Activated CD4-positive, alpha-beta memory T cell treated with anti-CD3 and anti-CD28 coated beads, Interleukin-2, amount 10 ng/mL, durations not matched to agents 7 days and 5 days (primary cell): ENCODE results near the gene MIPOL1. TPM values are rescaled to one million over a fixed set of nuclear protein-coding genes. Genes with fewer than 3 reads are reported as not detected.
"Not testable (repeated sequence)": the region's sequence is repeated elsewhere in the genome, so short reads cannot be mapped to it uniquely, and the experiment has no call there.

ENCODE experiments used
- CTCF ChIA-PET: fragments of 350-600 bp; sonication (Branson Sonifier 250); formaldehyde crosslinking; loops from one replicate; lab custom pipeline; 2021; ENCODE audit warnings: antibody characterized with exemption, inconsistent platforms; lab: Charles Lee
- POLR2A ChIA-PET: fragments of 350-600 bp; sonication (Branson Sonifier 250); formaldehyde crosslinking; loops from one replicate; lab custom pipeline; 2021; ENCODE audit warnings: antibody characterized with exemption; lab: Charles Lee
- DNase-seq: peaks from one replicate; pipeline ENCODE4 v3.0.0-alpha.2; 2020
- H3K27ac Mint-ChIP-seq: one replicate; pipeline ENCODE4 v1.8.0; 2021; ENCODE audit warnings: mild to moderate bottlenecking, mixed read lengths
- H3K27me3 Mint-ChIP-seq: one replicate; pipeline ENCODE4 v1.8.0; 2021; ENCODE audit warnings: mixed read lengths
- H3K36me3 Mint-ChIP-seq: one replicate; pipeline ENCODE4 v1.8.0; 2021; ENCODE audit warnings: low read depth, mixed read lengths
- H3K4me1 Mint-ChIP-seq: one replicate; pipeline ENCODE4 v1.8.0; 2021; ENCODE audit warnings: mixed read lengths
- H3K4me3 Mint-ChIP-seq: one replicate; pipeline ENCODE4 v1.8.0; 2021; ENCODE audit warnings: mild to moderate bottlenecking, mixed read lengths
- H3K9me3 Mint-ChIP-seq: one replicate; pipeline ENCODE4 v1.8.0; 2021; ENCODE audit warnings: mixed read lengths
- total RNA-seq, 2 experiments: library from RNA; stranded (reverse); gene quantifications; one replicate each; pipeline ENCODE4 v1.2.3, GENCODE V29; 2021

Gene MIPOL1
- total RNA-seq, 2 experiments from 2014 or later = 0.18 TPM; not detected in 1

DNA sequence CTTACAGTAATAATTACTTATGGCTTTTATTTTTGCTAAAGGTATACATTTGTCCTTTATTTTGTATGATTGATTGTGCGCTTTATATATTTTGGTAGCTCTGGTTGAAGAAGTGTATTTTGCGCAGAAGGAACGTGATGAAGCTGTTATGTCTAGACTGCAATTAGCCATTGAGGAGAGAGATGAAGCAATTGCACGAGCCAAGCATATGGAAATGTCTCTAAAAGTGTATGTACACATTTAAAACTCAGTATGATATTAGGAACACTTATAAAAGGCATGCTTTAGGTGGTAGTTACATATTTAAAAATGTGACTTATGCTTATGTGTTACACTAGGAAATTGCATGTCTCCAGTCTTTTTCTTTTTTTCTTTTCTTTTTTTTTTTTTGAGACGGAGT lies 87.5 kb downstream of the MIPOL1 start:
- DNase-seq = no peak
- no peaks in the 10 kb centered on the region for H3K4me1 Mint-ChIP-seq
- H3K27ac Mint-ChIP-seq = no peak overlapping the region
- no peaks in the 10 kb centered on the region for H3K9me3 Mint-ChIP-seq
- H3K4me3 Mint-ChIP-seq = no peak overlapping the region
- H3K36me3 Mint-ChIP-seq = no peaks in the 10 kb centered on the region
- POLR2A ChIA-PET = no interaction called here
- CTCF ChIA-PET = no interaction called here
- no peaks in the 10 kb centered on the region for H3K27me3 Mint-ChIP-seq

DNA sequence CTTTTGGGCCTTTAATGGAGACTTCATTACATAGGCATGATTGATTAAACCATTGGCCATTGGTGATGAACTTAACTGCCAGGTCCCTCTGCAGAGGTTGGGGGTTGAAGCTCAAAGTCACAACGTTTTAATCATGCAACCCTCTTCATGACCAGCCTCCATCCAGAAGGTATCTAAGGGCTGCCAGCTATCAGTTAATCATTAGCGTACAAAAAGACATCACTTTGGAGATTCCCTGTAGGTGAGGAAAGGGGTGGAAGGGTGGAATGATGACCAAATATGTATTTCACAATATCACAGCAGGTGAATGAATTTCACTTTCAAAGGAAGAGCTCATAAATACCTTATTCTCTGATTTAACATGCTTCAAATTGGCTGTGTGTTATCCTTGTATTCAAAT lies 92.0 kb downstream of the MIPOL1 start:
- no peak for DNase-seq
- Mint-ChIP-seq H3K4me1 (no peaks in the 10 kb centered on the region), H3K4me3 (no peak overlapping the region), H3K9me3 (peaks cover 4% of the 10 kb centered on the region), H3K27me3 (no peaks in the 10 kb centered on the region), H3K36me3 (no peaks in the 10 kb centered on the region), H3K27ac (no peak overlapping the region)
- POLR2A ChIA-PET = no interaction called here
- CTCF ChIA-PET = no interaction called here

DNA sequence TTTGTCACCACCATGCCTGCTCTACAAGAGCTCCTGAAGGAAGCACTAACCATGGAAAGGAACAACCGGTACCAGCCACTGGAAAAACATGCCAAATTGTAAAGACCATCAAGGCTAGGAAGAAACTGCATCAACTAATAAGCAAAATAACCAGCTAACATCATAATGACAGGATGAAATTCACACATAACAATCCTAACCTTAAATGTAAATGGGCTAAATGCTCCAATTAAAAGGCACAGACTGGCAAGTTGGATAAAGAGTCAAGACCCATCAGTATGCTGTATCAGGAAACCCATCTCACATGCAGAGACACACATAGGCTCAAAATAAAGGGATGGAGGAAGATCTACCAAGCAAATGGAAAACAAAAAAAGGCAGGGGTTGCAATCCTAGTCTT lies 97.5 kb downstream of the MIPOL1 start:
- H3K27me3 Mint-ChIP-seq, H3K4me3 Mint-ChIP-seq, H3K9me3 Mint-ChIP-seq, DNase-seq, H3K27ac Mint-ChIP-seq, H3K36me3 Mint-ChIP-seq, CTCF ChIA-PET, H3K4me1 Mint-ChIP-seq, POLR2A ChIA-PET: not testable (repeated sequence)

DNA sequence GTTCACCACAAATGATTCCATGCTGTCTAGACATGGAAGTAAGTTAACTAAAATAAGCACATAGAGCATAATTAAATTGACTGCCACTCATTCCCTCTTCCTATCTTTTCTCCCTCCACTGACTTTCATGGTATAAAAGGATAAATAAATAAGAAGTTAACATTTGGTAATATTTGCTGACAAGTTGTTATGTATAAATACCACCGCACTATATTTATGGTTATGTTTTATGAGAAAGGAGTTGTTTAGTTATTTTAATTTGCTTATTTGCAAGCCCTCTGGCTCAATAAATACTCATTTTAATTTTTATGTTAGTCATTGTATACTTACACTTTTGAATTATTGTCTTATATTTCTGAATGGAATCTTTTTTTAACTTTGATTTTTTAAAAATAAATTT lies 113.5 kb downstream of the MIPOL1 start:
- Mint-ChIP-seq H3K4me3 (no peak overlapping the region), H3K9me3 (peaks cover 2% of the 10 kb centered on the region), H3K27ac (no peak overlapping the region), H3K27me3 (no peaks in the 10 kb centered on the region), H3K36me3 (no peaks in the 10 kb centered on the region), H3K4me1 (no peaks in the 10 kb centered on the region)
- CTCF ChIA-PET = no interaction called here
- POLR2A ChIA-PET = no interaction called here
- DNase-seq = no peak

DNA sequence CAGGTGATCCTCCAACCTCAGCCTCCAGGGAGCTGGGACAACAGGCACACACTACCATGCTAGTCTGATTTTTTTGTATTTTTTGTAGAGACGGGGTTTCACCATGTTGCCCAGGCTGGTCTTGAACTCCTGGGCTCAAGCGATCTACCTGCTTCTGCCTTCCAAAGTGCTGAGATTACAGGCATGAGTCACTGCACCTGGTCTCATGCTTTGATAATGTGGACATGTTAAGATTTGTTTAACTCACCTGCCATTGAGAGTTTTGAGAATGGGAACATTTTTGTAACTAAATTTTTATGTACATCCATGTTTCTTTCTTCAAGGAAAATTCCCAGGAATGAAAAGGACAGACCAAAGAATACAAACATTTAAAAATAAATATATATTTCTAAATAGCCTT lies 121.2 kb downstream of the MIPOL1 start:
- H3K4me1 Mint-ChIP-seq = no peaks in the 10 kb centered on the region
- ChIA-PET POLR2A (no interaction called here), CTCF (no interaction called here)
- H3K27ac Mint-ChIP-seq = no peak overlapping the region
- no peaks in the 10 kb centered on the region for H3K36me3 Mint-ChIP-seq
- no peak overlapping the region for H3K4me3 Mint-ChIP-seq
- H3K9me3 Mint-ChIP-seq = peaks cover 3% of the 10 kb centered on the region
- DNase-seq = no peak
- H3K27me3 Mint-ChIP-seq = no peaks in the 10 kb centered on the region

DNA sequence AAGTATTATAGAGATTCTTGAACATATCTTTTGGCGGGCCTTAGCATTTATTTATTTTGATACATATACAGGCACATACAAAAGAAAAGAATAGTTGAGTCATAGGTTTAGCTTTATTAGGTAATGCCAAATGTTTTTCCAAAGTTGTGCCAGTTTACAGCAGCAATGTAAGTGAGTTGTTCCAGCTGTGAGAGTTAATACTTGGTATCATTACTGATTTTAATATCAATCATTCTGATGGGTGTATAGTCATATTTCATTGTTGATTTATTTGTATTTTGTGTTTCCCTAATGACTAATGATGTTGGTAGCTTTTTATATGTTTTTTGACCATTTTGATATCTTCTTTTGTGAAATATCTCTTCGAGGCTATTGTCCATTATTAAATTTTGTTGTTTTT lies 122.4 kb downstream of the MIPOL1 start:
- H3K27me3 Mint-ChIP-seq = no peaks in the 10 kb centered on the region
- ChIA-PET POLR2A (no interaction called here), CTCF (no interaction called here)
- no peak overlapping the region for H3K4me3 Mint-ChIP-seq
- no peaks in the 10 kb centered on the region for H3K36me3 Mint-ChIP-seq
- no peaks in the 10 kb centered on the region for H3K4me1 Mint-ChIP-seq
- DNase-seq = no peak
- H3K9me3 Mint-ChIP-seq = peaks cover 5% of the 10 kb centered on the region
- no peak overlapping the region for H3K27ac Mint-ChIP-seq

DNA sequence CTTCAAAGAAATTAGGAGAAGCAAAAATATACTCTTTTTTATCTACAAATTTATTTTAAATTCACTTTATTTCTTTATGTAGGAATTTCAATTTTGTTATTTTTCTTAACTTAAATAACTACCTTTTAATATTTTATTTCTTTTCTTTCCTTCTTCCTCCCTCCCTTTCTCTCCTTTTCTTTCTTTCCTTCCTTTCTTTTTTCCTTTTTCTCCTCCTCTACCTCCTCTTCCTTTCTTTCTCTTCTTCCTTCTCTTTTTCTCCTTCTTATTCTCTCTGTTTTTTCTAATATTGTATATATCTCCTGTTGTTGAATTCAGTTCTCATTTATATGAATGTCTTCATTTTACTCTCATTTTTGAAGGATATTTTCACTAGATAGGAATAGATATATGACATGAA lies 127.6 kb downstream of the MIPOL1 start:
- Mint-ChIP-seq H3K36me3 (no peaks in the 10 kb centered on the region), H3K27ac (no peak overlapping the region), H3K4me1 (no peaks in the 10 kb centered on the region), H3K27me3 (no peaks in the 10 kb centered on the region), H3K4me3 (no peak overlapping the region), H3K9me3 (peaks cover 8% of the 10 kb centered on the region)
- CTCF ChIA-PET = no interaction called here
- no peak for DNase-seq
- POLR2A ChIA-PET = no interaction called here

DNA sequence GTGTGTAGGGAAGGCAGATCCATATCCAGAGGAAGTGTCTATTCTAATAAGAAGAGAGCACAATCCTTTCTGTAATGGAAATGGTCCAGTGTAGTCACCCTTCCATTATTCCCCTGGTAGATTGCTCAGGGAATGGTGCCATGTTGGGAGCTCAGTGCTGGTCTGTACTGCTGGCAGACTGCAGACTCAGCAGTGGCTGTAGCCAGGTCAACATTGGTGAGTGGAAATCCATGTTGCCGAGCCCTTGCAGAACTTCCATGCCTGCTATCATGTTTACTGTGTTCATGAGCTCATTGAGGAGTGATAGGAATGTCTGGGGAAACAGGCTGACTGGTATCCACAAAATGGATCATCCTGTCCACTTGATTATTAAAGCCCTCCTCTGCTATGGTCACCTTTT lies 128.7 kb downstream of the MIPOL1 start:
- POLR2A ChIA-PET = no interaction called here
- Mint-ChIP-seq H3K4me3 (no peak overlapping the region), H3K27ac (no peak overlapping the region)

DNA sequence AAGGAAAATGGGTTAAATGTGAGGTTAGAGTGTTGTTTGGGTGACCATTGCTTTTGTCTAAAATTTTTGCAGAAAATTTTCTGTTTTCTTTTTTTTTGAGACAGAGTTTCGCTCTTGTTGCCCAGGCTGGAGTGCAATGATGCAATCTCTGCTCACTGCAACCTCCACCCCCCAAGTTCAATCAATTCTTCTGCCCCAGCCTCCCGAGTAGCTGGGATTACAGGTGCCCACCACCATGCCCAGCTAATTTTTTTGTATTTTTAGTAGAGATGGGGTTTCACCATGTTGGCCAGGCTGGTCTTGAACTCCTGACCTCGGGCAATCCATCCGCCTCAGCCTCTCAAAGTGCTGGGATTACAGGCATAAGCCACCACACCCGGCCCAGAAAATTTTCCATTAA lies 130.2 kb downstream of the MIPOL1 start:
- H3K27me3 Mint-ChIP-seq, H3K4me3 Mint-ChIP-seq, DNase-seq, H3K4me1 Mint-ChIP-seq, H3K9me3 Mint-ChIP-seq, H3K36me3 Mint-ChIP-seq, H3K27ac Mint-ChIP-seq, CTCF ChIA-PET, POLR2A ChIA-PET: not testable (repeated sequence)

More for the DNA sequence above, 128.7 kb downstream of the MIPOL1 start:
- H3K27me3 Mint-ChIP-seq = no peaks in the 10 kb centered on the region
- H3K36me3 Mint-ChIP-seq = no peaks in the 10 kb centered on the region
- H3K4me1 Mint-ChIP-seq = no peaks in the 10 kb centered on the region
- no peak for DNase-seq
- CTCF ChIA-PET = no interaction called here
- H3K9me3 Mint-ChIP-seq = peaks cover 11% of the 10 kb centered on the region

DNA sequence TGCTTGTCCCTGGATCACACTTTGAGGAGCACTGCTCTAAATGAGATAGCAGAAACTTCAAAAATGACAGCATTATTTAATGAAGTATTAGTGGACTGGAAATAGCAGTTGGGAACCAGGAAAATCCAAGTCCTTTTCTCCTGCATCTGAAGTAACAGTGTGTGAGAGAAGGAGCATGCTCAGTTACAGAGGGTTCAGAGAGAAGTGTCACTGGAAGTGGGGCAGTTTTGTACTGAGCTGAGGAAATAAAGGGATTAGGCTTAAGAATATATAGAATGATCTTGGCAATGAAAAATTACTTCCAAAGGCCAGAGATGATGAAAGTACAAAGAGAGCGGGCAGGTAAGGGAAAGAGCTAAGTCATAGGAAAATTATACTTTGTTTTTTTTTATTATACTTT lies 130.9 kb downstream of the MIPOL1 start:
- Mint-ChIP-seq H3K4me3 (no peak overlapping the region), H3K9me3 (peaks cover 8% of the 10 kb centered on the region), H3K27me3 (no peaks in the 10 kb centered on the region), H3K4me1 (no peaks in the 10 kb centered on the region), H3K36me3 (no peaks in the 10 kb centered on the region), H3K27ac (no peak overlapping the region)
- DNase-seq = no peak
- ChIA-PET CTCF (no interaction called here), POLR2A (no interaction called here)

DNA sequence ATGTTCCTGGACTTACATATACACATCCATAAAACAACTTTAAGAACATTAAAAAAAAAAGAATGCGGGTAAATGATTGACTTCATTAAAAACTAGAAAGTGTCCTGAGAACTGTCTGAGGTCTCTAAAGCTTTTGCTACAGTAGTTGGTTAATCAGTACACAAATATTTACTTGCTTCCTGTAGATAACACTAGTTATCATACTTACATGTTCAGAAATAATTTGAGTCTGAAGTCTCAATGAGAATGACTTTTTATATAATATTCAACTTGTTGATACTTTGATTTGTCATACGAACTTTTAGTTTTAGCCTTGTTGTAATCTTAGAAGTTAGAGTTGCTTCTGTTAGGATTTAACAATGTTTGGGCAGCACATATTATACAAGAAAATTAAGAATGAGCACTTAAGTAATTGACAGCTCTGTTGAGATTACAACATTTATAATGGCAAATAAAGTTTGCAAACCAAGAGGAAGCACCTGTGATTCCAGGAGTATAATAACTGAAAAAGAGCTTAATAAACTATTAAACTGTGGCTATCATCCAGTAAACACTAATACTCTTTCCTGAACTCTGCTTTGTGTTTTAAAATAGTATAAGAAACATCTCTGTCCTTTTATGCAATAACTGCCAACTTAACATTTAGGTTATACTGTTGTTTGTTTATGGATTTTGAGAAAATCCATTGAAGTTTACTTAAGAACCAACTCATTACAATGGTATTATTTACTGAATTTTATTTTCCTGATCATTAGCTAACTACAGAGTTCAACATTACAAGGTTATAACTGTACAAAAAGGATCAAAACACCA lies 131.7 kb downstream of the MIPOL1 start:
- no peak overlapping the region for H3K4me3 Mint-ChIP-seq
- H3K27me3 Mint-ChIP-seq = no peaks in the 10 kb centered on the region
- H3K4me1 Mint-ChIP-seq = no peaks in the 10 kb centered on the region
- CTCF ChIA-PET = no interaction called here
- POLR2A ChIA-PET = no interaction called here
- DNase-seq = no peak
- no peaks in the 10 kb centered on the region for H3K36me3 Mint-ChIP-seq
- H3K9me3 Mint-ChIP-seq = peaks cover 8% of the 10 kb centered on the region
- H3K27ac Mint-ChIP-seq = no peak overlapping the region

DNA sequence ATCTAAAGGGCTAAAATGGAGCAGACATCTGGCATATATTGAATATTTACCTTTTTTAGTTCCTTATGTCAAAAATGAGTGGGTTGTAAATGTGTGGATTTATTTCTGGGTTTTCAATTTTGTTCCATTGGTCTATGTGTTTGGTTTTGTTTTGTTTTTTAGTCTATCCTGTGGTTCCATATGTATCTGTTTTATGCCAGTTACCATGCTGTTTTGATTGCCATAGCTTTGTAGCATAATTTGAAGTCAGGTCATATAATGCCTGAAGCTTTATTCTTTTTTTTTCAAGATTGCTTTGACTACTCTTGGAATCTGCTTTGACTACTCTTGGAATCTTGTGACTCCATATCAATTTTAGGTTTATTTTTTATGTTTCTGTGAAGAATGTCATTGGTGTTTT lies 133.2 kb downstream of the MIPOL1 start:
- Mint-ChIP-seq H3K4me3 (no peak overlapping the region), H3K27ac (no peak overlapping the region), H3K36me3 (no peaks in the 10 kb centered on the region), H3K9me3 (peaks cover 6% of the 10 kb centered on the region), H3K27me3 (no peaks in the 10 kb centered on the region), H3K4me1 (no peaks in the 10 kb centered on the region)
- no peak for DNase-seq
- ChIA-PET CTCF (no interaction called here), POLR2A (no interaction called here)

DNA sequence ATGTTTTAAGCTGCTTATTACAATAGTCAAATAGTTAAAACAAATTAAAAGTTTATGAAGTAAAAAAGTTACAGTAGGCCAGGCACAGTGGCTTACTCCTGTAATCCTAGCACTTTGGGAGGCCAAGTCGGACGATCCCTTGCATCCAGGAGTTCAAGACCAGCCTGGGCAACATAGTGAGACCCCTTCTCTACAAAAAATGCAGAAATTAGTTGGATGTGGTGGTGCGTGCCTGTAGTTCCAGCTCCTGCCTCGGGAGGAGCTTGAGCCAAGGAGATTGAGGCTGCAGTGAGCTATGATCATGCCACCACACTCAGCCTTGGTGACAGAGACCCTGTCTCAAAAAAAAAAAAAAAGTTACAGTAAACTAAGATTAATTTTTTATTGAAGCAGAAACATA lies 142.6 kb downstream of the MIPOL1 start:
- CTCF ChIA-PET = no interaction called here
- DNase-seq = no peak
- POLR2A ChIA-PET = no interaction called here
- Mint-ChIP-seq H3K27ac (no peak overlapping the region), H3K4me1 (no peaks in the 10 kb centered on the region), H3K4me3 (no peak overlapping the region), H3K27me3 (no peaks in the 10 kb centered on the region), H3K36me3 (no peaks in the 10 kb centered on the region), H3K9me3 (no peaks in the 10 kb centered on the region)

DNA sequence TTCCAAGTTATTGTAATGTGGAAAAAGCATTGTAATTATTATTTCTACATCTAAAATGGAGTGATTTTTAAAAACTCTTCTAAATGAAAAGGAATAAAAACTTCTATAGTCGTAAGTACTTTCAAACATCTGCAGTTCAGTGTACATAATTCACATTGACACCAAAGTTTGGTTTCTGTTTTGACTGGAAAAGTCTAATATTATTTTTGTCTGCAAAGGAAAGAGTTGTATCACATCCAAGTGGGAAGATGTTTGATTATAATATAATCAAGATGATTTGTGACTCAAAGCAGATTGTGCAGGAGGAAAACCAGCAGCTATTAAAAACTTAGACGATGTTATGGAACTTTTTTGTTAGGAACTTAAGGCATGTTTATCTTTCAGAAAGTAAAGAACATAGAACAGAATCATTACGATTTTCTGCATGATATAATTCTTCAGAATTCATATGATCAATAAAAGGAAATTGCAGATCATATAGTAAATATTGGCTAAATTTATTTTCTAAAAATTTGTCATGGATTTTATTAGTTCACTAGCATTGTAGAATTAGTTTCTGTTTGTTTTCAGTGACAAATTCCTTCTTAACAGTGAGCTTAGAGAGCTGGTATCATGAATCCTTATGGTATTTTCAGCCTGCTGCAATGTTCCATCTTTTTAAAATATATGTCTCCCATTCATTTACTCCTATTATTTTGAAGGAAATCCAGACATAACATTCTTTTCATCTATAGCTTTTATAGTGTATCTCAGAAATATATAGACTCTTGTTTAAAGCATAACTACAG lies 145.8 kb downstream of the MIPOL1 start:
- Mint-ChIP-seq H3K4me1 (no peaks in the 10 kb centered on the region), H3K9me3 (no peaks in the 10 kb centered on the region), H3K36me3 (no peaks in the 10 kb centered on the region), H3K4me3 (no peak overlapping the region), H3K27ac (no peak overlapping the region), H3K27me3 (no peaks in the 10 kb centered on the region)
- DNase-seq = no peak
- ChIA-PET POLR2A (no interaction called here), CTCF (no interaction called here)
